ENCODE results near the gene SKOR2. TPM values are rescaled to one million over a fixed set of nuclear protein-coding genes. Genes with fewer than 3 reads are reported as not detected.
A peak's percentile ranks its signal among the peaks of the same experiment; 100 is the strongest.

Gene SKOR2
- total and polyA plus RNA-seq, 2 experiments from 2014 or later: 0.10 to 0.42 TPM

DNA sequence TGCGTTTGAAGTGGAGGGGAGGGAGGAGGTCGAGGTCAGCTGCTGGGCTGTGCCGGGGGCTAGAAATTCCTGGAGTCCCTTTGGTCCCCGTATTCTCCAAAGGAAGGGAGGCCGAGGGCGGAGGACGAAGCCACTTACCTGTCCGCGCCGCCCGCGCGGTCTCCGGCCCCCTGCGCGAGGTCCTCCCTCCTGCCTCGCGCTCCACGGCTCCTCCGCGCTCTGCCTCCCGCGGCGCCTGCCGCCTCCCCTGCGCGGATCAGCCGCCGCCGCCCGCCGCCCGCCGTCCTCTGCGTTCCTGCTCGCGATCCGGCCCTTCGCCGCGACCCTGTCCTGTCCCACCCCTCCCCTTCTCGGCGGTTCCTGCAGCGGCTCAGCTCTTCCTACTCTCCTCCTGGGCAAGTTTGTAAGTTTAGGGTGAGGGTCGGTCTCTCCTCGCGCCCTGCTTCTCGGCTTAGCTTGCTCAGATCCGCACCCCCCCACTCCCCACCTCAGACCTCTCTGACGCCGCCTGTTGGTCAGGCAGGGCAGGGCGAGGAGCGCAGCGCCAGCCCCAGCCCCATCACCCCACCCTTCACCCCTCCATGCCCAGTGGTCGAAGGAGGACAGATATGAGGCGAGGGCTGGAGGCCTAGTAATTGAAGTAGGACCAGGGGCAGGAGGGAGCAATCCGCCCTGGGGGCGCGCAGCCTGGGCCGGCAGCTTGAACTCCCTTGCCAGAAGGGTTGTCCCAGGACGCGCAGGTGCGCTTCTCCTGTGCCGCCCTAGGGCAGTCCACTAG, 9.7 kb upstream of the SKOR2 start (continued):
- TF ChIP-seq ZNF331 (CRISPR knock-in tag; IDR thresholded peaks at IDR 0.05; ENCODE audit: low read depth): no peak
- TF ChIP-seq CREB1 (CRISPR knock-in tag; IDR thresholded peaks at IDR 0.05; ENCODE audit: low read depth): no peak
- no peak for TF ChIP-seq ZNF114 (CRISPR knock-in tag; IDR thresholded peaks at IDR 0.05)
- TF ChIP-seq EZH2phosphoT487 (IDR thresholded peaks at IDR 0.05; ENCODE audit: unreplicated experiment): no peak
- TF ChIP-seq, protein P1, sequence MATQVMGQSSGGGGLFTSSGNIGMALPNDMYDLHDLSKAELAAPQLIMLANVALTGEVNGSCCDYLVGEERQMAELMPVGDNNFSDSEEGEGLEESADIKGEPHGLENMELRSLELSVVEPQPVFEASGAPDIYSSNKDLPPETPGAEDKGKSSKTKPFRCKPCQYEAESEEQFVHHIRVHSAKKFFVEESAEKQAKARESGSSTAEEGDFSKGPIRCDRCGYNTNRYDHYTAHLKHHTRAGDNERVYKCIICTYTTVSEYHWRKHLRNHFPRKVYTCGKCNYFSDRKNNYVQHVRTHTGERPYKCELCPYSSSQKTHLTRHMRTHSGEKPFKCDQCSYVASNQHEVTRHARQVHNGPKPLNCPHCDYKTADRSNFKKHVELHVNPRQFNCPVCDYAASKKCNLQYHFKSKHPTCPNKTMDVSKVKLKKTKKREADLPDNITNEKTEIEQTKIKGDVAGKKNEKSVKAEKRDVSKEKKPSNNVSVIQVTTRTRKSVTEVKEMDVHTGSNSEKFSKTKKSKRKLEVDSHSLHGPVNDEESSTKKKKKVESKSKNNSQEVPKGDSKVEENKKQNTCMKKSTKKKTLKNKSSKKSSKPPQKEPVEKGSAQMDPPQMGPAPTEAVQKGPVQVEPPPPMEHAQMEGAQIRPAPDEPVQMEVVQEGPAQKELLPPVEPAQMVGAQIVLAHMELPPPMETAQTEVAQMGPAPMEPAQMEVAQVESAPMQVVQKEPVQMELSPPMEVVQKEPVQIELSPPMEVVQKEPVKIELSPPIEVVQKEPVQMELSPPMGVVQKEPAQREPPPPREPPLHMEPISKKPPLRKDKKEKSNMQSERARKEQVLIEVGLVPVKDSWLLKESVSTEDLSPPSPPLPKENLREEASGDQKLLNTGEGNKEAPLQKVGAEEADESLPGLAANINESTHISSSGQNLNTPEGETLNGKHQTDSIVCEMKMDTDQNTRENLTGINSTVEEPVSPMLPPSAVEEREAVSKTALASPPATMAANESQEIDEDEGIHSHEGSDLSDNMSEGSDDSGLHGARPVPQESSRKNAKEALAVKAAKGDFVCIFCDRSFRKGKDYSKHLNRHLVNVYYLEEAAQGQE (IDR thresholded peaks at IDR 0.05; ENCODE audit: unreplicated experiment): peak; percentile 41
- no peak for TF ChIP-seq NANOG (IDR thresholded peaks at IDR 0.05; ENCODE audit: borderline replicate concordance)
- TF ChIP-seq STAT1 (IDR thresholded peaks at IDR 0.05; ENCODE audit: unreplicated experiment): no peak
- no peak for TF ChIP-seq POLR2AphosphoS5 (IDR thresholded peaks at IDR 0.05; ENCODE audit: low read depth)
- TF ChIP-seq, protein P2, sequence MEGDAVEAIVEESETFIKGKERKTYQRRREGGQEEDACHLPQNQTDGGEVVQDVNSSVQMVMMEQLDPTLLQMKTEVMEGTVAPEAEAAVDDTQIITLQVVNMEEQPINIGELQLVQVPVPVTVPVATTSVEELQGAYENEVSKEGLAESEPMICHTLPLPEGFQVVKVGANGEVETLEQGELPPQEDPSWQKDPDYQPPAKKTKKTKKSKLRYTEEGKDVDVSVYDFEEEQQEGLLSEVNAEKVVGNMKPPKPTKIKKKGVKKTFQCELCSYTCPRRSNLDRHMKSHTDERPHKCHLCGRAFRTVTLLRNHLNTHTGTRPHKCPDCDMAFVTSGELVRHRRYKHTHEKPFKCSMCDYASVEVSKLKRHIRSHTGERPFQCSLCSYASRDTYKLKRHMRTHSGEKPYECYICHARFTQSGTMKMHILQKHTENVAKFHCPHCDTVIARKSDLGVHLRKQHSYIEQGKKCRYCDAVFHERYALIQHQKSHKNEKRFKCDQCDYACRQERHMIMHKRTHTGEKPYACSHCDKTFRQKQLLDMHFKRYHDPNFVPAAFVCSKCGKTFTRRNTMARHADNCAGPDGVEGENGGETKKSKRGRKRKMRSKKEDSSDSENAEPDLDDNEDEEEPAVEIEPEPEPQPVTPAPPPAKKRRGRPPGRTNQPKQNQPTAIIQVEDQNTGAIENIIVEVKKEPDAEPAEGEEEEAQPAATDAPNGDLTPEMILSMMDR (conservative IDR thresholded peaks at IDR 0.05; ENCODE audit: low read depth in 2 of 2): peak; percentile 66 to 75

DNA sequence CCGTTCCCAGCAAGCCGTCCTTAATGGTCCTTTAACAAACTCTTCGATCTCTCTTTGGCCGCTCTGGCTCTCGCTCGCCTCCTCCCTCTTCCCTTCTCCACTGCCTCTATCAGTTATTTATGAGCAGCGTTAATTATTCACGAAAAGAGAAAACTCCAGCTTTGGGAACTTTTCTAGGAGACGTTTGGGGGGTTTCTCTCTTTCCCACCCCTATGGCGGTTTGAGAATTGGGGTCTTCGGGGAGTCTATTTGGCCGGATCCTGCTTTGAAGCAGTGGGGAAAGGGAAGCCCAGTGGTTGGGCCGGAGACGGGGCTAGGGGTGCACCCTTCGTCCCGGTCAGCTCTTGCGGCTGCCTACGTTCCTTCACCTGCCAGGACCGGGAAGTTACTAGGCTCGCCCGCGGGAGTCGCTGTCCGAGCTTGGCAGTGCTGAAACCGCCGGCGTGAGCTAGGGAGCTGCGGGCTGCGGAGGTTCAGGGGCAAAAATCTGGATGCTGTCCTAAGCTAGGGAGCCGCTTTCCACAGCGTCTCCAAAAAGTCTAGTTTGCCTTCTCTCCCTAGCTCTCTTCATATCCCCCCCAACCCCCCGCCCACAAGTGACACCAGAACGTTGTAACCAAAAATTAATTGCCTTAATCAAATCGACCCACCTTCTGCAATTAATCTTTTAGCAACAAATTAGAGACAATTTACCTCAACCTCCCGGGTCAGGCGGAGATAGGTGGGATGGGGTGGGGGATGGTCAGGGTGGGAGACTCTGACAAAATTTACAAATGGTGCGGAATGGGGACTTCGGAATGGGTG, 8.9 kb upstream of the SKOR2 start:
- peaks cover 20% of the 10 kb centered on the region for H3F3A ChIP-seq (replicated peaks; ENCODE audit: low read depth)
- H3K4me2 ChIP-seq: peak overlapping the region; percentile 95
- no peak overlapping the region for H2AFZ ChIP-seq
- peaks cover 75% of the 10 kb centered on the region for H3K4me1 ChIP-seq (ENCODE audit: insufficient read depth)
- Mint-ChIP-seq H3K36me3 (ENCODE audit: low read depth) (no peaks in the 10 kb centered on the region), H3K27ac (no peak overlapping the region), H3K9me3 (peaks cover 6% of the 10 kb centered on the region; the same call in 1 of the 3 replicates), H3K4me3 (peak overlapping the region; percentile 47), H3K4me1 (peaks cover 35% of the 10 kb centered on the region), H3K27me3 (ENCODE audit: insufficient read depth, low read depth, poor library complexity) (peaks cover 97% of the 10 kb centered on the region)
- no peaks in the 10 kb centered on the region for H3K79me2 ChIP-seq (replicated peaks; ENCODE audit: insufficient read depth)
- H3K4me3 ChIP-seq: peak overlapping the region; percentile 91
- H3K27ac ChIP-seq (ENCODE audit: low read depth): no peak overlapping the region
- H4K20me1 ChIP-seq (replicated peaks; ENCODE audit: insufficient read depth): peaks cover 13% of the 10 kb centered on the region
- peaks cover 100% of the 10 kb centered on the region for H3K27me3 ChIP-seq (ENCODE audit: insufficient read depth)
- peak; percentile 51 for ATAC-seq
- no peaks in the 10 kb centered on the region for H3K9me2 ChIP-seq (ENCODE audit: insufficient read depth)
- H3K36me3 ChIP-seq (ENCODE audit: insufficient read depth): no peaks in the 10 kb centered on the region
- DNase-seq (ENCODE audit: low spot score): peak; percentile 94
- TF ChIP-seq, protein P1 (IDR thresholded peaks at IDR 0.05; ENCODE audit: unreplicated experiment): peak; percentile 94
- TF ChIP-seq EZH2phosphoT487 (IDR thresholded peaks at IDR 0.05; ENCODE audit: unreplicated experiment) (no peak), NANOG (IDR thresholded peaks at IDR 0.05; ENCODE audit: borderline replicate concordance) (no peak), EZH2 (IDR thresholded peaks at IDR 0.05; ENCODE audit: low read depth, unreplicated experiment) (peak; percentile 80), ZNF331 (CRISPR knock-in tag; IDR thresholded peaks at IDR 0.05; ENCODE audit: low read depth) (no peak)
